Right lobe of liver (tissue), 6 donors: Measurements from ENCODE around the gene AGAP3. TPM values are rescaled to one million over a fixed set of nuclear protein-coding genes. Genes with fewer than 3 reads are reported as not detected.
A peak's percentile ranks its signal among the peaks of the same experiment; 100 is the strongest.

ENCODE experiments used
- ATAC-seq, 4 donors: fragments of 200-7000 bp; cut with Tn5 transposase; one replicate each; pipeline ENCODE4 v1.9.1; 2020; ENCODE audit warnings: mild to moderate bottlenecking in 4 of 4, moderate library complexity in 4 of 4
- DNase-seq, 3 donors: peaks; one replicate each; pipeline ENCODE4 v3.0.0-alpha.2; 2020
- H3K27ac ChIP-seq, 3 donors: fragments of 200-600 bp; one replicate each; pipeline ENCODE4 v1.8.0; 2022
- H3K27me3 ChIP-seq, 2 donors: fragments of 200-600 bp; one replicate each; pipeline ENCODE4 v1.8.0; 2022
- H3K36me3 ChIP-seq, 4 donors: fragments of 200-600 bp; sonication (generic) in 1 of 4; one replicate each; pipeline versions ENCODE4 v1.5.1 to v1.8.0; 2017 to 2022; ENCODE audit warnings: control low read depth in 1 of 4
- H3K4me1 ChIP-seq, 4 donors: fragments of 200-600 bp; sonication (generic) in 1 of 4; one replicate each; pipeline versions ENCODE4 v1.5.1 to v1.8.0; 2017 to 2022; ENCODE audit warnings: control low read depth in 1 of 4
- H3K4me3 ChIP-seq, 3 donors: fragments of 200-600 bp; one replicate each; pipeline ENCODE4 v1.8.0; 2022
- H3K9me3 ChIP-seq, 4 donors: fragments of 200-600 bp; sonication (generic) in 1 of 4; one replicate each; pipeline versions ENCODE4 v1.5.1 to v1.8.0; 2017 to 2022; ENCODE audit warnings: control low read depth in 1 of 4
- CTCF ChIP-seq, 4 donors: fragments of 200-600 bp in 3 of 4; fragments of 450-650 bp in 1 of 4; IDR thresholded peaks; one replicate each; pipeline versions ENCODE4 v1.5.1 to v1.8.0; 2016 to 2022; ENCODE audit warnings: antibody characterized with exemption in 4 of 4, mild to moderate bottlenecking in 2 of 4
- POLR2A ChIP-seq: fragments of 450-650 bp; IDR thresholded peaks from one replicate; pipeline ENCODE4 v1.6.1; 2017; ENCODE audit warnings: antibody characterized with exemption, mild to moderate bottlenecking
- WGBS: methylation state at CpG from one replicate; pipeline ENCODE4 v1.1.6; 2018; ENCODE audit warnings: low coverage, low lambda C conversion rate; ENCODE audit not compliant: insufficient coverage; ENCODE audit errors: missing lambda C conversion rate; 5-methylcytosine and 5-hydroxymethylcytosine counted together
- intact Hi-C, 2 donors: fragments of 100-400 bp; cut with DNase I; formaldehyde crosslinking; loops; one replicate each; pipeline versions ENCODE4 v1.11.2 to v1.14.1; 2022
- total RNA-seq, 6 experiments: library from RNA; depleted of rRNA in 2 of 6; stranded (reverse); fragments of >200 nt in 2 of 6; fragmentation: NEBNext Ultra II Directional in 3 of 6; extraction: Animal tissue kit (Norgen Biotek cat#: 25700) in 3 of 6; gene quantifications; one replicate each; pipeline versions ENCODE4 v1.1.0 to v1.2.4, GENCODE V29; 2016 to 2023
- donor health status: DM: no; HTN: yes; CAD: no.
- donor health status: DM: no; HTN: no; CAD: no.
- donor health status: DM: no; HTN: no; CAD: no.
- donor health status: DM: no; HTN: yes; CAD: no.
- donor health status: DM: no; HTN: yes; CAD: no.

The AGAP3 gene
- total RNA-seq, 6 experiments from 2014 or later: 36.3 to 44.3 (median 39.5) TPM

GRCh38 chr7:151065516-151065915, 20.8 kb upstream of the AGAP3 start:
- Histone ChIP-seq H3K36me3 (peaks cover 0 to 57% (median 26%) of the 10 kb centered on the region in 4 donors), H3K4me1 (peaks cover 0 to 25% (median 12%) of the 10 kb centered on the region in 4 donors), H3K27me3 (no peaks in the 10 kb centered on the region), H3K4me3 (no peak overlapping the region), H3K27ac (no peak overlapping the region), H3K9me3 (no peaks in the 10 kb centered on the region)
- intact Hi-C loops: no loop called here
- TF ChIP-seq POLR2A (no peak), CTCF (IDR thresholded peaks at IDR 0.05) (no peak)
- WGBS: 64% methylated on average over 11 of the region's 14 CpGs
- DNase-seq: no peak
- no peak for ATAC-seq

- Histone ChIP-seq H3K27ac (no peak overlapping the region), H3K27me3 (no peaks in the 10 kb centered on the region), H3K4me3 (no peak overlapping the region), H3K36me3 (peaks cover 0 to 66% (median 31%) of the 10 kb centered on the region in 4 donors), H3K4me1 (peaks cover 0 to 16% (median 8%) of the 10 kb centered on the region in 4 donors), H3K9me3 (no peaks in the 10 kb centered on the region)
- ATAC-seq: no peak
- intact Hi-C loops: no loop called here
- no peak for DNase-seq
- 89% methylated on average over 10 of the region's 39 CpGs for WGBS
- TF ChIP-seq POLR2A (no peak), CTCF (IDR thresholded peaks at IDR 0.05) (no peak)
Observed at GRCh38 chr7:151066273-151066974, 19.9 kb upstream of the AGAP3 start.

GRCh38 chr7:151068069-151068773, 18.1 kb upstream of the AGAP3 start:
- TF ChIP-seq CTCF (IDR thresholded peaks at IDR 0.05) (no peak), POLR2A (no peak)
- H3K9me3 ChIP-seq: no peaks in the 10 kb centered on the region
- intact Hi-C loops: no loop called here

GRCh38 chr7:151069841-151070573, 16.3 kb upstream of the AGAP3 start:
- TF ChIP-seq POLR2A (no peak), CTCF (IDR thresholded peaks at IDR 0.05) (no peak)
- DNase-seq (peak in 1 of 3 donors; percentile 19), ATAC-seq (no peak)

More at GRCh38 chr7:151068069-151068773, 18.1 kb upstream of the AGAP3 start:
- Histone ChIP-seq H3K4me3 (no peak overlapping the region), H3K4me1 (peaks cover 0 to 8% (median 4%) of the 10 kb centered on the region in 4 donors), H3K36me3 (peaks cover 0 to 83% (median 35%) of the 10 kb centered on the region in 4 donors), H3K27ac (no peak overlapping the region), H3K27me3 (no peaks in the 10 kb centered on the region)
- ATAC-seq (no peak), DNase-seq (no peak)
- WGBS: 86% methylated on average over 7 of the region's 12 CpGs

More at GRCh38 chr7:151069841-151070573, 16.3 kb upstream of the AGAP3 start:
- intact Hi-C loops: no loop called here
- Histone ChIP-seq H3K4me1 (no peaks in the 10 kb centered on the region), H3K27ac (no peak overlapping the region), H3K27me3 (no peaks in the 10 kb centered on the region), H3K9me3 (no peaks in the 10 kb centered on the region), H3K4me3 (no peak overlapping the region), H3K36me3 (peaks cover 0 to 95% (median 44%) of the 10 kb centered on the region in 4 donors)
- WGBS: 91% methylated on average over 4 of the region's 17 CpGs
